ENCODE results near the gene STIM2. TPM values are rescaled to one million over a fixed set of nuclear protein-coding genes. Genes with fewer than 3 reads are reported as not detected.
A peak's percentile ranks its signal among the peaks of the same experiment; 100 is the strongest.

Gene STIM2
- total and polyA plus RNA-seq, 10 of the 15 experiments (the other 5 are each of a cell fraction or from before 2014, with no cell fraction given): 4.7 to 41.5 (median 16.9) TPM

DNA sequence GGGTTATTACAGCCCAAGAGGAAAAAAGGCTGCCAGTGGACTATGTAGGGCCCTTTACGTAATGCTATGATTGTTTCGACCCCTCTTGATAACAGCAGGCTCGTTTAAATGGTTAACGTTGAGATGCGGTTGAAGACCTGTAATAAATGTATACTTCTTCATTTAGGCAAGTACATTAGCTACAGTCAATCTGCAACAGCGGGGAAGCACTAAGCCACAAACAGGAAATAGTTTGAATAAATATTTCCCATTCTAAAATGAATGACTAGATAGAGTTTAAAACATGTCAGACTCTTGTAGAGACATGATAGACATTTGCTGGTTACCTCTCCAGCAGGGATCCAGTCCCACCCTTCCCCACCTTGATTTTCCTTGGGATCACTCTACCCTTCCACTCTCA is 38.1 kb upstream of the STIM2 start:
- Histone ChIP-seq H3K79me2 (ENCODE audit: control insufficient read depth, insufficient read depth, low read length) (no peaks in the 10 kb centered on the region), H3K4me2 (ENCODE audit: control insufficient read depth, insufficient read depth) (peak overlapping the region; percentile 56; the same call in 1 of the 2 replicates), H3K27me3 (replicated peaks in 1 of 2; ENCODE audit: control insufficient read depth in 2 of 2, insufficient read depth in 2 of 2, low read length in 1 of 2) (no peaks in the 10 kb centered on the region), H3K27ac (ENCODE audit: control insufficient read depth, insufficient read depth) (no peak overlapping the region), H3K36me3 (ENCODE audit: control insufficient read depth in 2 of 2, insufficient read depth in 2 of 2, low read length in 1 of 2) (no peaks in the 10 kb centered on the region), H2AFZ (ENCODE audit: control insufficient read depth, low read depth, low read length) (no peak overlapping the region; the same call in 1 of the 2 replicates), H3K4me1 (ENCODE audit: control insufficient read depth, insufficient read depth, low read length) (peaks cover 27% of the 10 kb centered on the region), H3K9ac (ENCODE audit: control insufficient read depth, insufficient read depth, low read length) (no peak overlapping the region), H4K20me1 (ENCODE audit: control insufficient read depth, insufficient read depth) (no peaks in the 10 kb centered on the region), H3K4me3 (no peak overlapping the region), H3K9me3 (replicated peaks; ENCODE audit: control insufficient read depth, insufficient read depth, low read length) (peaks cover 8% of the 10 kb centered on the region; the same call in 2 of the 3 replicates)
- ChIA-PET SMC1A (ENCODE audit: uncharacterized antibody, unreplicated experiment) (interaction anchor here (0.8 to 2.6 kb wide), 3 partner anchors 8 to 75 kb away, joined by 3 to 6 read pairs (median 4); no protein-coding TSS in a partner anchor), RAD21 (ENCODE audit: unreplicated experiment) (no interaction called here), POLR2A (interaction anchor here (0.5 kb wide), 1 partner anchor 115 kb away, joined by 3 read pairs; no protein-coding TSS in a partner anchor), CTCF (interaction anchor here (0.7 to 1.5 kb wide), 2 partner anchors 35 to 986 kb away, joined by 3 read pairs; no protein-coding TSS in a partner anchor)
- WGBS (ENCODE audit: insufficient coverage, insufficient replicate concordance, low lambda C conversion rate, missing lambda C conversion rate): 10% methylated on average over 6 of the region's 6 CpGs
- in situ Hi-C loops (cut with MboI): no loop called here
- no TSS peak for BruUV-seq (replicated peaks)
- intact Hi-C loops (cut with micrococcal nuclease; ENCODE audit: unreplicated experiment): no loop called here
- peak; percentile 27 for DNase-seq (ENCODE audit: low read depth, low spot score)
- peak; percentile 76 for FAIRE-seq
- ATAC-seq: peak; percentile 53
- TF ChIP-seq JUNB (IDR thresholded peaks at IDR 0.05) (peak; percentile 77), FOS (IDR thresholded peaks at IDR 0.05; ENCODE audit: borderline replicate concordance, extremely low read depth, insufficient read length) (no peak), CREB1 (IDR thresholded peaks at IDR 0.05; ENCODE audit: low read depth) (peak; percentile 44; the same call in 1 of the 2 replicates), RAD51 (IDR thresholded peaks at IDR 0.05) (no peak), BHLHE40 (IDR thresholded peaks at IDR 0.05; ENCODE audit: borderline replicate concordance in 1 of 2, low read depth in 2 of 2, low read length in 1 of 2) (no peak), MYC (IDR thresholded peaks at IDR 0.05; ENCODE audit: insufficient read depth, insufficient read length, insufficient replicate concordance, low read length, severe bottlenecking) (no peak), ETV6 (conservative IDR thresholded peaks at IDR 0.05 in 1 of 2, IDR thresholded peaks at IDR 0.05 in 1 of 2; ENCODE audit: borderline replicate concordance in 1 of 2, low read depth in 1 of 2) (peak in 1 of 2 experiments; percentile 90; a peak in 2 of 4 replicates), POLR2A (IDR thresholded peaks at IDR 0.05; ENCODE audit: low read depth, low read length) (no peak), YY1 (IDR thresholded peaks at IDR 0.05; ENCODE audit: low read depth, low read length) (peak; percentile 25; the same call in 1 of the 2 replicates), PAX5 (IDR thresholded peaks at IDR 0.05; ENCODE audit: borderline replicate concordance, low read depth, low read length) (no peak), ESRRA (IDR thresholded peaks at IDR 0.05; ENCODE audit: low read length) (no peak), FOXK2 (IDR thresholded peaks at IDR 0.05) (no peak), MEF2B (IDR thresholded peaks at IDR 0.05; ENCODE audit: partially characterized antibody, poor library complexity, severe bottlenecking) (no peak), WRNIP1 (IDR thresholded peaks at IDR 0.05; ENCODE audit: borderline replicate concordance, low read depth, low read length) (no peak), MEF2A (IDR thresholded peaks at IDR 0.05; ENCODE audit: insufficient read depth, low read depth, low read length) (0 out of 2 replicates have a peak, but pooled peaks have one; percentile 47), EP300 (IDR thresholded peaks at IDR 0.05; ENCODE audit: borderline replicate concordance in 1 of 2, control insufficient read depth in 1 of 2, low read depth in 2 of 2, low read length in 2 of 2) (no peak), NFIC (IDR thresholded peaks at IDR 0.05; ENCODE audit: low read depth, low read length) (peak; percentile 83), EED (IDR thresholded peaks at IDR 0.05; ENCODE audit: low read depth) (0 out of 2 replicates have a peak, but pooled peaks have one; percentile 13), MTA2 (IDR thresholded peaks at IDR 0.05; ENCODE audit: low read depth) (peak; percentile 48; the same call in 1 of the 2 replicates), BMI1 (IDR thresholded peaks at IDR 0.05; ENCODE audit: borderline replicate concordance) (no peak), KDM1A (IDR thresholded peaks at IDR 0.05; ENCODE audit: borderline replicate concordance) (no peak), SIN3A (IDR thresholded peaks at IDR 0.05; ENCODE audit: low read depth, low read length) (no peak)
- TF ChIP-seq, protein P1, sequence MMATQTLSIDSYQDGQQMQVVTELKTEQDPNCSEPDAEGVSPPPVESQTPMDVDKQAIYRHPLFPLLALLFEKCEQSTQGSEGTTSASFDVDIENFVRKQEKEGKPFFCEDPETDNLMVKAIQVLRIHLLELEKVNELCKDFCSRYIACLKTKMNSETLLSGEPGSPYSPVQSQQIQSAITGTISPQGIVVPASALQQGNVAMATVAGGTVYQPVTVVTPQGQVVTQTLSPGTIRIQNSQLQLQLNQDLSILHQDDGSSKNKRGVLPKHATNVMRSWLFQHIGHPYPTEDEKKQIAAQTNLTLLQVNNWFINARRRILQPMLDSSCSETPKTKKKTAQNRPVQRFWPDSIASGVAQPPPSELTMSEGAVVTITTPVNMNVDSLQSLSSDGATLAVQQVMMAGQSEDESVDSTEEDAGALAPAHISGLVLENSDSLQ (IDR thresholded peaks at IDR 0.05): peak; percentile 51; the same call in 1 of the 2 replicates
- TF ChIP-seq, protein P2, sequence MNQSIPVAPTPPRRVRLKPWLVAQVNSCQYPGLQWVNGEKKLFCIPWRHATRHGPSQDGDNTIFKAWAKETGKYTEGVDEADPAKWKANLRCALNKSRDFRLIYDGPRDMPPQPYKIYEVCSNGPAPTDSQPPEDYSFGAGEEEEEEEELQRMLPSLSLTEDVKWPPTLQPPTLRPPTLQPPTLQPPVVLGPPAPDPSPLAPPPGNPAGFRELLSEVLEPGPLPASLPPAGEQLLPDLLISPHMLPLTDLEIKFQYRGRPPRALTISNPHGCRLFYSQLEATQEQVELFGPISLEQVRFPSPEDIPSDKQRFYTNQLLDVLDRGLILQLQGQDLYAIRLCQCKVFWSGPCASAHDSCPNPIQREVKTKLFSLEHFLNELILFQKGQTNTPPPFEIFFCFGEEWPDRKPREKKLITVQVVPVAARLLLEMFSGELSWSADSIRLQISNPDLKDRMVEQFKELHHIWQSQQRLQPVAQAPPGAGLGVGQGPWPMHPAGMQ (IDR thresholded peaks at IDR 0.05; ENCODE audit: borderline replicate concordance): no peak

Data from GM12878 (cell line).